Hepatocyte (in vitro differentiated cells): ENCODE results near the gene CGB7. TPM values are rescaled to one million over a fixed set of nuclear protein-coding genes. Genes with fewer than 3 reads are reported as not detected.

Source experiments
- DNase-seq: peaks from one replicate; pipeline ENCODE4 v3.0.0-alpha.2; 2016; ENCODE audit warnings: low spot score
- H2AFZ ChIP-seq: fragments of 200-600 bp; sonication (generic); 2 replicates; pipeline ENCODE4 v1.6.0; 2016; ENCODE audit warnings: antibody characterized with exemption, mild to moderate bottlenecking
- H3K27ac ChIP-seq: fragments of 200-600 bp; sonication (generic); 2 replicates; pipeline ENCODE4 v1.5.1; 2016; ENCODE audit warnings: mild to moderate bottlenecking
- H3K27me3 ChIP-seq: fragments of 200-600 bp; sonication (generic); 2 replicates; pipeline ENCODE4 v1.6.1; 2016
- H3K36me3 ChIP-seq: fragments of 200-600 bp; sonication (generic); replicated peaks from 2 replicates; pipeline ENCODE4 v1.5.1; 2016; ENCODE audit warnings: low read depth; ENCODE audit not compliant: insufficient read depth
- H3K4me1 ChIP-seq: fragments of 200-600 bp; sonication (generic); 2 replicates; pipeline ENCODE4 v1.5.1; 2016; ENCODE audit warnings: mild to moderate bottlenecking, moderate library complexity; ENCODE audit not compliant: insufficient read depth
- H3K4me2 ChIP-seq: fragments of 200-600 bp; sonication (generic); 2 replicates; pipeline ENCODE4 v1.6.0; 2016
- H3K4me3 ChIP-seq: fragments of 200-600 bp; sonication (generic); 2 replicates; pipeline ENCODE4 v1.5.1; 2016; ENCODE audit warnings: mild to moderate bottlenecking
- H3K79me2 ChIP-seq: fragments of 200-600 bp; sonication (generic); 2 replicates; pipeline ENCODE4 v1.6.0; 2017; ENCODE audit warnings: mild to moderate bottlenecking
- H3K9me2 ChIP-seq: fragments of 200-600 bp; sonication (generic); replicated peaks from 2 replicates; pipeline ENCODE4 v1.6.0; 2017; ENCODE audit warnings: mild to moderate bottlenecking; ENCODE audit not compliant: insufficient read depth
- H3K9me3 ChIP-seq: fragments of 200-600 bp; sonication (generic); 2 replicates; pipeline ENCODE4 v1.5.1; 2016; ENCODE audit warnings: low read depth, mild to moderate bottlenecking
- H4K20me1 ChIP-seq: fragments of 200-600 bp; sonication (generic); 2 replicates; pipeline ENCODE4 v1.6.0; 2016; ENCODE audit warnings: mild to moderate bottlenecking; ENCODE audit not compliant: insufficient read depth, poor library complexity, severe bottlenecking
- EZH2 ChIP-seq: fragments of 200-600 bp; sonication (generic); IDR thresholded peaks from 2 replicates; pipeline ENCODE4 v1.6.1; 2016; ENCODE audit warnings: antibody characterized with exemption, mild to moderate bottlenecking, borderline replicate concordance
- EZH2phosphoT487 ChIP-seq: fragments of 200-600 bp; sonication (generic); IDR thresholded peaks from one replicate; pipeline ENCODE4 v1.6.1; 2018; ENCODE audit warnings: antibody characterized with exemption, mild to moderate bottlenecking, low read depth, moderate library complexity; ENCODE audit not compliant: unreplicated experiment, severe bottlenecking
- WGBS: methylation state at CpG from one replicate; pipeline ENCODE4 v1.1.6; 2016; ENCODE audit warnings: low lambda C conversion rate; ENCODE audit errors: missing lambda C conversion rate; 5-methylcytosine and 5-hydroxymethylcytosine counted together
- polyA plus RNA-seq: library from polyadenylated mRNA; unstranded; fragments of >200 nt; fragmentation: Nextera tagmentation; extraction: Ambion mirVana; gene quantifications from 2 replicates; pipeline ENCODE4 v1.2.1, GENCODE V29; 2016
- total RNA-seq: library from RNA; depleted of rRNA; stranded (reverse); fragments of >200 nt; gene quantifications from 2 replicates; pipeline ENCODE4 v1.2.3, GENCODE V29; 2014
- TF ChIP-seq, protein P1 (sequence below): fragments of 200-600 bp; sonication (generic); IDR thresholded peaks from 2 replicates; pipeline ENCODE4 v1.5.1; 2016; ENCODE audit warnings: antibody characterized with exemption, mild to moderate bottlenecking; ENCODE audit not compliant: poor library complexity

CGB7 gene
- total and polyA plus RNA-seq, 2 experiments from 2014 or later, result 1.6 TPM; not detected in 1

DNA sequence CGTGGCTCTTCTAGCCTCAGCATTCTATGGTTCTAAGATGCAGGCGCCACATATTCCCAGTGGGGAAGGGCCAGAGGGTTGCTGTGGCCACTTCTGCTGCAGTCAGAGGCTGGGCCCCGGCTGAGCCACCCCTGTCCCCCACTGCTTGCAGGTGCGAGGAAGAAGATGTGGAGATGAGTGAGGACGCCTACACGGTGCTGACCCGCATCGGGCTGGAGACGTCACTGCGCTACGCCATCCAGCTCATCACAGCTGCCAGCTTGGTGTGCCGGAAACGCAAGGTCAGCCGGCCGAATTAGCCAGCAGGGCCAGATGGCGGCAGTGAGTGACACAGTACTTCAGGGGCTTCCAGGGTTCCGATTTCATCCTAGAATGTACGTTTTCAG lies 42.7 kb downstream of the CGB7 start:
- H3K27ac ChIP-seq, result no peak overlapping the region
- no peaks in the 10 kb centered on the region for H3K79me2 ChIP-seq
- no peaks in the 10 kb centered on the region for H3K9me3 ChIP-seq
- peaks cover 9% of the 10 kb centered on the region for H3K4me1 ChIP-seq
- no peaks in the 10 kb centered on the region for H3K9me2 ChIP-seq
- H3K36me3 ChIP-seq, result no peaks in the 10 kb centered on the region
- H3K27me3 ChIP-seq, result peaks cover 16% of the 10 kb centered on the region
- H3K4me3 ChIP-seq, result no peak overlapping the region
- no peak overlapping the region for H2AFZ ChIP-seq
- TF ChIP-seq EZH2 (no peak), EZH2phosphoT487 (no peak)
- TF ChIP-seq, protein P1, sequence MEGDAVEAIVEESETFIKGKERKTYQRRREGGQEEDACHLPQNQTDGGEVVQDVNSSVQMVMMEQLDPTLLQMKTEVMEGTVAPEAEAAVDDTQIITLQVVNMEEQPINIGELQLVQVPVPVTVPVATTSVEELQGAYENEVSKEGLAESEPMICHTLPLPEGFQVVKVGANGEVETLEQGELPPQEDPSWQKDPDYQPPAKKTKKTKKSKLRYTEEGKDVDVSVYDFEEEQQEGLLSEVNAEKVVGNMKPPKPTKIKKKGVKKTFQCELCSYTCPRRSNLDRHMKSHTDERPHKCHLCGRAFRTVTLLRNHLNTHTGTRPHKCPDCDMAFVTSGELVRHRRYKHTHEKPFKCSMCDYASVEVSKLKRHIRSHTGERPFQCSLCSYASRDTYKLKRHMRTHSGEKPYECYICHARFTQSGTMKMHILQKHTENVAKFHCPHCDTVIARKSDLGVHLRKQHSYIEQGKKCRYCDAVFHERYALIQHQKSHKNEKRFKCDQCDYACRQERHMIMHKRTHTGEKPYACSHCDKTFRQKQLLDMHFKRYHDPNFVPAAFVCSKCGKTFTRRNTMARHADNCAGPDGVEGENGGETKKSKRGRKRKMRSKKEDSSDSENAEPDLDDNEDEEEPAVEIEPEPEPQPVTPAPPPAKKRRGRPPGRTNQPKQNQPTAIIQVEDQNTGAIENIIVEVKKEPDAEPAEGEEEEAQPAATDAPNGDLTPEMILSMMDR, result no peak
- H4K20me1 ChIP-seq, result no peaks in the 10 kb centered on the region
- H3K4me2 ChIP-seq, result no peak overlapping the region
- WGBS, result 94% methylated on average over 17 of the region's 18 CpGs
- DNase-seq, result no peak

DNA sequence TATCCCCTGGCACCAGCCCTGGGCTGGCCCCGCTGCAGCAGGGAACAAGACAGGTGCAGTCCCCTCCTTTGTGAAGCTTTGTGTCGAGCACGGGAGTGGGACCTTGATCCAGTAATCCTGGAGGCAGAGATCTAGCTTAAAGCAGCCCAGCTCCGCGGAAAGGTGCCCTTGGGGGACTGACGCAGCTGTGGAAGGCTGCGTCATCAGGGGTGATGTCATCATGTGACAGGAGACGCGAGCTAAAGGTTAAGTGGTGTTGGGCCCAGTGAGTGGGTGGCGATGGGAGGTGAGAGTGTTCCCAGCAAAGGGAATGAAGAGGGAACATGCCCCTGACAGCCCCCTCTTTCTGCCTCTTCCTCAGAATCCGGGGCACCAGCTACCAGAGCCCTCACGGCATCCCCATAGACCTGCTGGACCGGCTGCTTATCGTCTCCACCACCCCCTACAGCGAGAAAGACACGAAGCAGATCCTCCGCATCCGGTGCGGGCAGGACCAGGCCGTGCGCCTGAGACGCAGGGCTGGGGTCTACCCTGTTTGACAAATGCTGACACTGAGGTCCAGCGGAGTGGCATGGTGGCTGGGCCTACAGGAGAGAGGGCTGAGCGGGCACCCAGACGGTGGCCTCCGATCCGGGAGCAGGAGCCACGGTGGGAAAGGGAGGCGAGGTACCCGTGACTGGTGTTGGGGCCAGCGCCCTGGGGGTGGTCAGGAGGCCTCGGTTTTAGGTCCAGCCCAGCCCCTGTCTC lies 43.3 kb downstream of the CGB7 start:
- H3K36me3 ChIP-seq, result no peaks in the 10 kb centered on the region
- WGBS, result 97% methylated on average over 29 of the region's 32 CpGs
- no peak overlapping the region for H3K4me2 ChIP-seq
- peaks cover 11% of the 10 kb centered on the region for H3K27me3 ChIP-seq
- H3K9me3 ChIP-seq, result no peaks in the 10 kb centered on the region
- H3K27ac ChIP-seq, result no peak overlapping the region
- H3K4me1 ChIP-seq, result peaks cover 9% of the 10 kb centered on the region
- DNase-seq, result no peak
- TF ChIP-seq, protein P1, result no peak
- TF ChIP-seq EZH2 (no peak), EZH2phosphoT487 (no peak)
- no peaks in the 10 kb centered on the region for H4K20me1 ChIP-seq
- H2AFZ ChIP-seq, result no peak overlapping the region
- H3K9me2 ChIP-seq, result no peaks in the 10 kb centered on the region
- no peaks in the 10 kb centered on the region for H3K79me2 ChIP-seq
- H3K4me3 ChIP-seq, result no peak overlapping the region

DNA sequence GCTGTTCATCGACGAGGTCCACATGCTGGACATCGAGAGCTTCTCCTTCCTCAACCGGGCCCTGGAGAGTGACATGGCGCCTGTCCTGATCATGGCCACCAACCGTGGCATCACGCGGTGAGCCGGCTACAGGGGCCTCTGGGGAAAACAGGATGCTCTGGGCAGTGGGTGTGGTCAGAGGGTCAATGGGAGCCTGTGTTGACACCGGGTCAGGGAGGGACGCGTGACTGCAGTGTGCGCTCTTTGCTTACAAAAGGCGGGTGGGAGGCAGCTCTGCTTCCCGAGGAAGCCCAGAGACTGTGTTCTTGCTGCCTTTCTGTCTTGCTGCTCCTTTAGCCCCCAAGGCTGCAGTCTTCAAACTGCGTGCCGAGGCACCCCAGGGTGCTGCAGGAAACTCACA lies 46.4 kb downstream of the CGB7 start:
- no peak overlapping the region for H2AFZ ChIP-seq
- no peaks in the 10 kb centered on the region for H3K4me1 ChIP-seq
- H3K27ac ChIP-seq, result no peak overlapping the region
- H3K4me2 ChIP-seq, result no peak overlapping the region
- no peaks in the 10 kb centered on the region for H3K27me3 ChIP-seq
- no peaks in the 10 kb centered on the region for H3K9me2 ChIP-seq
- no peaks in the 10 kb centered on the region for H4K20me1 ChIP-seq
- 95% methylated on average over 14 of the region's 17 CpGs for WGBS
- TF ChIP-seq, protein P1, result no peak
- TF ChIP-seq EZH2phosphoT487 (no peak), EZH2 (no peak)
- H3K4me3 ChIP-seq, result no peak overlapping the region
- DNase-seq, result no peak
- no peaks in the 10 kb centered on the region for H3K36me3 ChIP-seq
- H3K9me3 ChIP-seq, result no peaks in the 10 kb centered on the region
- no peaks in the 10 kb centered on the region for H3K79me2 ChIP-seq
